Kidney glomerular epithelial cell (primary cell): ENCODE data around the gene PHF21B.
"Not testable (repeated sequence)": the region's sequence is repeated elsewhere in the genome, so short reads cannot be mapped to it uniquely, and the experiment has no call there.

Source experiments
- DNase-seq: peaks from one replicate; lab custom pipeline; 2025; lab: John Stamatoyannopoulos, UW

Gene PHF21B

DNA sequence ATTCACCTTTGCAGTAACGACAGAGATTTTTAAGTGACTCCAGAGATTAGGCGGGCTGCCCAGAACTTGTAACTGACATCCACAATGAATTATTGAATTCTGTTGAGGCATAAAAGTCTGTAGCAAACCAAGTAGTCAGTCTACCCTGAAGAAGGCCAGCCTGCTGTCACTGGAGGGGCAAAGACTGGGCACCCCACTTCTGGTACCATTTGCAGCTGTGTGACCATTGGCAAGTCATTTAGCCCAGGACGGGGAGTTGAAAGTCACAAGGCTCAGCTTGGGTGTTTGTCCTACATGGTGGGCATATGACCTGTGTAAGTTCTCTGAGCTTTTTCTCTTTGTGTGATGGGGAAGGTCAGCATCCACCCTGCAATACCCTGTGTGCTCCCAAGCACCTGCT, 138.0 kb downstream of the PHF21B start:
- no peak for DNase-seq

DNA sequence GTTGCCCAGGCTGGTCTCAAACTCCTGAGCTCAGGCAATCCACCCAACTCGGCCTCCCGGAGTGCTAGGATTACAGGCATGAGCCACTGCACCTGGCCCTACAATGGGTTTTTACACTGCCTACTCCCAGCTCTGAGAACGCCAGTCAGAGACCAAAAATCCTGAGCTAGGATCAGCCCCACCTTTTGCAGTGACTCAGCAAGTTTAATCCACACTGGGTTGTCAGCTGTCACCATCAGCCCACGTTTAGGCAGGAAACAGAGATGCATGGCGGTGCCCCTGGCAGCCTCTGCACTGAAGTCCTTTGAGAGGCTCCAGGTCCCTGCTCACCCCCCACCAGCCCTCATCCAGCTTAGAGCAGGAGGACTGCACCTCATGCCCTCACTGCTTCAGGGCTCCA, 139.8 kb downstream of the PHF21B start:
- no peak for DNase-seq

DNA sequence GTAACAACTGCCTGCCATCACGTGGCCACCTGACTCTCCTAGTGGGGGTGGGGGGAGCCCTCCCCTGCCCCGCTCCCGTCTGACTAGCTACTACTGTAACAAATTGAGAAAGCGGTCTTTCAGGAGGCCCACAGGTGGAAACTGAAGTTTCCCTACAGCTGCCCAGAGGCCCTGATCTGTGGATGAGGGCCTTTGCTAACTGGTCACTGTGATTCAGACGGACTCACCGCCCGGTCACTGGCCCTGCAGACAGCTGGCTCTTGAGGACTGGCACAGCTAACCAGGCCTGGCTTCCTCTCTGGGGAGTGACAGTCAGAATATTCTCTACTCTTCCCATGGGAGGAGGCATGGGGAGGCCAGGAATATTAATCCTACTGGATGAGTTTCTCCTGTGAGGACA, 140.6 kb downstream of the PHF21B start:
- DNase-seq, result no peak

DNA sequence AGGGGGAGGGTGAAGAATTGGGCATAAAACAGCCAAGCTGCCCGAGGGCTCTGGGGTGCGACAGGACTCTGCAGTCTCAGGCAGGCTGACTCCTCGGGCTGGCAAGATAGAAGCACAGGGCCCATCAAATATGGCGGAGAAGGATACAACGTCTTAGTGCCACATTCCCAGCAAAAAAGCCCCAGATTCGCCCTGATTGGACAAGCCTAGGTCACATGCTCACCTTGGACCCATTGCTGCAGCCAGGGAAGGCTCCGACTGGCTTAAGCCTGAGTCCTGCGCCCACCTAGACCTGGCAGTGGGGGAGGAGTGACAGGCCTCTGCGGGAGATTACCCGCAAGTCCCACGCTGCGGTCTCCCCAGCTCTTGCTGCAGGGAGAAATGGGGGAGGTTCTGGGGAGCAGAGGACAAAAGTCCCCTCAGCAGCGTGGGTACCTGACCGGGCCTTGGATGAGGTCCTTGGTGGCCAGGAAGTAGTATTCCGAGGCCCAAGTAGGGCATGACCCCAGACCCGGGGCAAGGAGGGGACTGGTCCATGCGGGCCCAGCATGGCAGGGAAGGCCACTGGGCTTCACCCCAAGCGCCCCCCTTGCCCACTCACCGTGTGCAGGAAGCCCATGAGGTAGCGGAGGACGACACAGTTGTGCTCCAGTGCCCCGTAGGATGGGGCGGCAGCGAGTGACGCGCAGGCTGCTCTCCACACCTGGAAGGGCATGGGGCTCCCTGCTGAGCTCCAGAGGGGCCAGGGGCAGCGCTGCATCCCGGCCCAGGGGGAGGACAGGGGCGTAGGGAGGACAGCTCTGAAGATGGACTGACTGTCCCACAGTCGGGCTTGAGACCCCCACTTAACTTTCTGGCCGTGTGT, 144.4 kb downstream of the PHF21B start:
- no peak for DNase-seq

DNA sequence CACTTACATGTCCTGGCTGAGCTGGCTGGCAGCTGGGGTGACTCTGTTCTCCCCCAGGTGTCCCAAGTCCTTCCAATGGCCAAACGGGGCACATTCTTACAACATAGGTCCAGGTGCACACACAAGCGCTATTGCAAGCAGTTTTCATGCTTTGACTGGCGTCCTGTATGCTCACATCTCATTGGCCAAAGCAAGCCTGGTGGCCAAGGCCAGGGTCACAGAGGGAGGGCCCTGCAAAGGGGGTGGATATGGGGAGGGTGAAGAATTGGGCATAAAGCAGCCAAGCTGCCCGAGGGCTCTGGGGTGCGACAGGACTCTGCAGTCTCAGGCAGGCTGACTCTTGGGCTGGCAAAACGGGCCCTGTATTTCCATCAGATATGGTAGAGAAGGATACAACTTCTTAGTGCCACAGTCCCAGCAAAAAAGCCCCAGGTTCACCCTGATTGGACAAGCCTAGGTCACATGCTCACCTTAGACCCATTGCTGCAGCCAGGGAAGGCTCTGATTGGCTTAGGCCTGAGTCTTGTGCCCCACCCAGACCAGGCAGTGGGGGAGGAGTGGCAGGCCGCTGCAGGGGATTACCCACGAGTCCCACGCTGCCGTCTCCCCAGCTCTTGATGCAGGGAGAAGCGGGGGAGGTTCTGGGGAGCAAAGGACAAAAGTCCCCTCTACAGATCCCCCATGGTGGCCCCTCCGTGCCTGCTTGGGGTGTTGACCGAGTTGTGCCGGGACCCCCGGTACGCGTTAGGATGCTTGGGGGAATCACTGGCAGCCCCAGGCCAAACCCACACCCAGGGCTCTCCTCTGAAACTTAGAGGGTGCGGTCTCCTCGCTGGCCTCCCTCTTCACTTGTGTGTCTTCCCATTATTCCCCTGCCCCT, 146.6 kb downstream of the PHF21B start:
- no peak for DNase-seq

DNA sequence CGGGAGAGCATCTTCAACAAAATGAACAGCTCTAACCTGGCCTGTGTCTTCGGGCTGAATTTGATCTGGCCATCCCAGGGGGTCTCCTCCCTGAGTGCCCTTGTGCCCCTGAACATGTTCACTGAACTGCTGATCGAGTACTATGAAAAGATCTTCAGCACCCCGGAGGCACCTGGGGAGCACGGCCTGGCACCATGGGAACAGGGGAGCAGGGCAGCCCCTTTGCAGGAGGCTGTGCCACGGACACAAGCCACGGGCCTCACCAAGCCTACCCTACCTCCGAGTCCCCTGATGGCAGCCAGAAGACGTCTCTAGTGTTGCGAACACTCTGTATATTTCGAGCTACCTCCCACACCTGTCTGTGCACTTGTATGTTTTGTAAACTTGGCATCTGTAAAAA, 147.5 kb downstream of the PHF21B start:
- DNase-seq, result no peak

DNA sequence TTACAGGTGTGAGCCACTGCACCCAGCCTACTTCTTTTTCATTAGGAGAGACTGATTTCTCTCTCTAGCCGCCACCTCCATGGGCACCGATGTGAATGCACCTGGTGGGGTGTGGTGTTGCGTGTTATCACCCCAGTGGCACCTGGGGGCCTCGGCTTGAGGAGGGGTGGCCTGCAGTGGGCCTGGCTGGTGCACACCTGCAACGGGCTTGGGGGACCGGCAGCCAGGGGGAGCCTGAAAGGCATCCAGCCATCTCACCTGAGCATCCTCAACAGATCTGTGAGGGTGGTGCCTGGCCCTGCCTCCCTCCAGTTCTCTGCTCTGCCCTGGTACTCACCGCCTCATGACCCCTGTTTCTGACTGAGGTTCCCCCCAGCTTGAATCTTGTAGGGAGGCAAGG, 148.6 kb downstream of the PHF21B start:
- no peak for DNase-seq

DNA sequence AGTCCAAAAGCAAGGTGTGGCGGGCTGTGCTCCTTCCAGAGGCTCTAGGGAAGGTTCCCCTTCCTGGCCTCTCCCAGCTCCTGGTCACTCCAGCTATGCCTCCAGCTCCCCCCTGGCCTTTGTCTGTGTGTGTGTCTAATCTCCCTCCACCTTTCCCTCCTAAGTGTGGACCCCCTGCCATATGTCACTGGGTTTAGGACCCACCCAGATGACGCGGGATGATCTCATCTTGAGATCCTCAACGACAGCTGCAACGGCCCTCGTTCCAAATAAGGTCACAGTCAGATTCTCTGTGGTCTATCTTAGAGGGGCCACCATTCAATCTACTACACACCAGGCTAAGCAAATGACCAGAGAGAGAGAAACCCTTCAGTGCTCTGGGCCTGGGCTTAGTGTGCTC, 149.5 kb downstream of the PHF21B start:
- DNase-seq, result no peak

DNA sequence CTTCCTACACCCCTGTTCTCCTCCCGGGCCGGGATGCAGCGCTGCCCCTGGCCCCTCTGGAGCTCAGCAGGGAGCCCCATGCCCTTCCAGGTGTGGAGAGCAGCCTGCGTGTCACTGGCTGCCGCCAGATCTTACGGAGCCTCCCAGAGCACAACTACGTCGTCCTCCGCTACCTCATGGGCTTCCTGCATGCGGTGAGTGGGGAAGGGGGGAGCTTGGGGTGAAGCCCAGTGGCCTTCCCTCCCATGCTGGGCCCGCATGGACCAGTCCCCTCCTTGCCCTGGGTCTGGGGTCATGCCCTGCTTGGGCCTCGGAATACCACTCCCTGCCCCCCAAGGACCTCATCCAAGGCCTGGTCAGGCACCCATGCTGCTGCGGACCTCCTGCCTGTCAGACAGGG, 150.2 kb downstream of the PHF21B start:
- no peak for DNase-seq

DNA sequence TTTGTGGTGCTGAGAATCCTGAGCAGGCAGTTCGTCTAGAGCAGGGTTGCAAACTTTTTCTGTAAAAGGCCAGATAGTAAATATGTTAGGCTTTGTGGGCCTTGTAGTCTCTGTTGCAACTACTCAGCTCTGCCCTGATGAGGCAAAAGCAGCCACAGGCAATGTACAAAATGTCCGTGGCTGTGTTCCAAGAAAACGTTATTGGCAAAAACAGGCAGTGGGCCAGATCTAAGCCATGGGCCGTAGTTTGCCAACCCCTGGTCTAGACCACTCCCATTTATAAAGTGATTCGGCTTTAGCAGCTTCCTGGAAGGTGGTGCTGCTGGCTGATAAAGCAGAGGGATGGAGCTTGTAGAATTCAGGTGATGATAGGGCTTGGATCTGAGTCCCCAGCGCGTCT, 151.0 kb downstream of the PHF21B start:
- not testable (repeated sequence) for DNase-seq

DNA sequence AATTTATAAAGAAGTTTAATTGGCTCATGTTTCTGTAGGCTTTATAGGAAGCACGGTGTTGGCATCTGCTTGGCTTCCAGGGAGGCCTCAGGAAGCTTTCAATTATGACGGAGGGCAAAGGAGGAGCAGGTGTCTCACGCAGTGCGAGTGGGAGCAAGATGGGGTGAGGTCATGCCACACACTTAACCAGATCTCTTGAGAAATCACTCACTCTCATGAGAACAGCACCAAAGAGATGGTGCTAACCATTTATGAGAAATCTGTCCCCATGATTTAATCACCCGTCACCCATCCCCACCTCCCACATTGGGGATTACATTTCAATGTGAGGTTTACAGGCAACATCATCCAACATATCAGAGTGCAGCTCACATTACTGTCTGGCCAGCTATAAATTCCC, 153.9 kb downstream of the PHF21B start:
- no peak for DNase-seq

DNA sequence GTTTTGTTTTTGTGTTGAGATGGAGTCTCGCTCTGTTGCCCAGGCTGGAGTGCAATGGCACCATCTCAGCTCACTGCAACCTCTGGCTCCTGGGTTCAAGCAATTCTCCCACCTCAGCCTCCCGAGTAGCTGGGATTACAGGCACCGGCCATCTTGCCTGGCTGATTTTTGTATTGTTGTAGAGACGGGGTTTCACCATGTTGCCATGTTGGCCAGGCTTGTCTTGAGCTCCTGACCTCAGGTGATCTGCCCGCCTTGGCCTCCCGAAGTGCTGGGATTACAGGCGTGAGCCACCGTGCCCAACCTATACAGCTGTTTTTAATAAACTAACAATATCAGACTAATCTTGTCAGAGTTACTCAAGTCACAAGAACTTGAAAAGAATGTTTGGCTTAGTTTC, 155.2 kb downstream of the PHF21B start:
- not testable (repeated sequence) for DNase-seq

DNA sequence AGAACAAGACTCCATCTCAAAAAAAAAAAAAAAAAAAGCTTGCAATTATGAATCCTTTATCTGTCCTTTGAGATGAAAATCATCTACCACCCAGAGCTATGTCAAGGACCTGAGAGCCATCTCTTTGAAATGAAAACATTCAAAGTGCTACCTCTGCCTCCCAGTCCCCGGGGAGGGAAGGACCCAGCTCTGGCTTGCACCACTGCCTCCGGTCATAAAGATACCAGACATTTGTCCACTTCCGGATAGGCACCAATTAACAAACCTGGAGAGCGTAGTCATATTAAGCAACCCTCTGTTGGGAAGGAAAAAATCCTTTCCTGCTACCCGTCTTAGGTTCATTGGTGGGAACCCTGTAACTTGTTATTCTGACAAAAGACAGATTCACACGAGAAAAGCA, 158.9 kb downstream of the PHF21B start:
- no peak for DNase-seq

DNA sequence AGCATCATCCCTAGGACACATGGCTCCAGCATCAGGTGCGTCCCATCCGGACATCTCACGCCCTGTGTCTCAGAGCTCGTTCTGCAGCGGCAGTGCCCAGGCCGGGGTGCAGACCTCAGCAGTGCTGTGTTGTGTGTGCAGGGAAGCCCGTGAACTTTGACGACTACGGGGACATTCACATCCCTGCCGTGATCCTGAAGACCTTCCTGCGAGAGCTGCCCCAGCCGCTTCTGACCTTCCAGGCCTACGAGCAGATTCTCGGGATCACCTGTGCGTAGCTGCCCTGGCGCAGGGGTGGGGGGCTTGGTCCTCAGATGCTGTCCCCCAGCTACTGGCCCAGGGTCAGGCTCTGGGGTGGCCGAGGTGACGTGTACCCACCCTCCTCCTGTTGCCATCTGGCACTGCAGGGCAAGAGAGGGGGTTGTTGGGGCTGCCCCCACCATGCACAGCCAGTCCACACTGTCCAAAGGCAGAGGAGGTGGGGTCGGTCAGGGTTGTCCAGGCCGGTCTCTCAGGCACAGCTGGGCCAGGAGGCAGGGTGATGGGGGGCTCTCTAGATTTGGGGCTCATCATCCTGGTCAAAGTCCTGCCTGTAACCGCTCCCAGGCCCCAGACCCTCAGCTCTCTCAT, 160.9 kb downstream of the PHF21B start:
- no peak for DNase-seq

DNA sequence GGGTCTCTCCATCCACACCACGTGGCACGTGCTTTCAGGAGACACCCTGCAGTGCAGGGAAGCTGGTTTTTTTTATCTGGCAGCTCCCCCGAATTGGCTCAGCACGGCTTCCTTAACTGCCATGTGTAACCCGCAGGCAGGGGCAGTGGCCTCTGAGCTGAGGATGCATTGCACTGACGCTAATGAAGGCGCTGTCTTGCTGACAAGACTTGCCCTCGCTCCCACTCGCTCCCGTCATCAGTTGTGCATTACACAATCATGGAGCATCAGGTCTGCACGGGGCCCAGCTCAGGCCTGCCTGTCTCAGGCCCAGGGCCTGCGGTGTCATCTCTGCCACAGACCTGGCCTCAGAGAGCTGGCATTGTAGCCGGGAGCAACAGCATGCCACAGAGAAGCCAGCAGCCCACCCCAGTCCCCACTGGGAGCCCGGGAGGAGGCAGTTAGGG, 161.5 kb downstream of the PHF21B start:
- no peak for DNase-seq

DNA sequence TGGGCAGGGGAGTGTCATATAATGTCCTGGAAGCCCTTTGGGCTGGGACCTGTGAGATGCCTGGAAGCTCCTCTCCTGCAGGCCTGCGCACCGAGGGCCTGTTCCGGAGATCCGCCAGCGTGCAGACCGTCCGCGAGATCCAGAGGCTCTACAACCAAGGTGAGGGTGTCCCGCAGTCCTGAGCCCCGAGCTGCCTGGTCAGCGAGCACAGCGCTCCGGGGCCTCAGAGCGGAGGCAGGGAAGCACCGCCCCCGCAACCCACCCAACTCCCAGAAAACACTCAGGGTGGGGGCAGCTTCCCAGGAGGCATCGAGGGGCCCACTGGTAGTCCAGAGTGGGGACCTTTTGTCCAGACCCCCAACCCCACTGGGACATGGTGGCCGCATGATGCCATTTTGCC, 161.9 kb downstream of the PHF21B start:
- DNase-seq, result no peak

DNA sequence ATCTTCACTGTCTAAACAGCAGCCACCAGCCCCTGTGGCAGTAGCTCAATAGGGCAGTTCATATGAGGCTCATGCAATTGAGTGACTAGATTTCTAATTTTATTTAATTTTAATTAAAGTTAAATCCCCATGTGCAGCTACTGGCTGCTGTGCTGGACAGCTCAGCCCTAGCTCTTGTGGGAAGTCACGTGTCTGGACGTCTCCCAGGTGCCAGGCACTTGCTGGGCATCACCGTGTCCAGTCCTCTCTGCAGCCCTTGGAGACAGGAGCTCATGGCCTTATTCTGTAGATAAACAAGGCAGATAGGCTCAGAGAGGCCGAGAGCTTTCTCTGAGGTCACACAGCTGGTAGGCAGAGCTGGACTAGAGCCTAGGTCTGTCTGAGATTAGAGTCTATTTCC, 162.4 kb downstream of the PHF21B start:
- DNase-seq, result no peak

DNA sequence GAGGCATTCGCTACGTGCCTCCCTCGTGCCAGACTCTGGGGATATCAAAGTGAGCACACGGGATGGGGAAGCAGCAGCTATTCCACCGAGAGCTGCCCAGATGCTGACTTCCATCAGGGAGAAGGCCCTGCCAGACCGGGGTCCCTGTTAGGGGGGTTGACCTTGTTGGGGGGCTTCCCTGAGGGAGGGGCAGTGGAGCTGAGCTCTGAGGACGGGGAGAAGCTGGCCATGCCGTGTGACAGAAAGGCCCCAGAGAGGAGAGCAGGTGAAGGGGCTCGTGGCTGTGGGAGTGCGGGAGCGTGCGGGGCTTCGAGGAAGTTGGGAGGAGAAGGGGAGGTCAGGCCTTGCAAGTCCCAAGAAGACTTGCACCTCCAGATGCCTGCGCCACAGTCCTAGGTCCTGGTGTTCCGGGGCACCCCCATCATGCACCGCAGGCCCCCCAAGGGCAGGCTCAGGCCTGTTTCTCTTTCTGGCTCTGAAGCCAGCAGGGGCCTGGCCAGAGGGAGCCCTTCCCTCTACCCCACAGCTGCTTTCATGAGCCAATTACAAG, 163.0 kb downstream of the PHF21B start:
- no peak for DNase-seq

DNA sequence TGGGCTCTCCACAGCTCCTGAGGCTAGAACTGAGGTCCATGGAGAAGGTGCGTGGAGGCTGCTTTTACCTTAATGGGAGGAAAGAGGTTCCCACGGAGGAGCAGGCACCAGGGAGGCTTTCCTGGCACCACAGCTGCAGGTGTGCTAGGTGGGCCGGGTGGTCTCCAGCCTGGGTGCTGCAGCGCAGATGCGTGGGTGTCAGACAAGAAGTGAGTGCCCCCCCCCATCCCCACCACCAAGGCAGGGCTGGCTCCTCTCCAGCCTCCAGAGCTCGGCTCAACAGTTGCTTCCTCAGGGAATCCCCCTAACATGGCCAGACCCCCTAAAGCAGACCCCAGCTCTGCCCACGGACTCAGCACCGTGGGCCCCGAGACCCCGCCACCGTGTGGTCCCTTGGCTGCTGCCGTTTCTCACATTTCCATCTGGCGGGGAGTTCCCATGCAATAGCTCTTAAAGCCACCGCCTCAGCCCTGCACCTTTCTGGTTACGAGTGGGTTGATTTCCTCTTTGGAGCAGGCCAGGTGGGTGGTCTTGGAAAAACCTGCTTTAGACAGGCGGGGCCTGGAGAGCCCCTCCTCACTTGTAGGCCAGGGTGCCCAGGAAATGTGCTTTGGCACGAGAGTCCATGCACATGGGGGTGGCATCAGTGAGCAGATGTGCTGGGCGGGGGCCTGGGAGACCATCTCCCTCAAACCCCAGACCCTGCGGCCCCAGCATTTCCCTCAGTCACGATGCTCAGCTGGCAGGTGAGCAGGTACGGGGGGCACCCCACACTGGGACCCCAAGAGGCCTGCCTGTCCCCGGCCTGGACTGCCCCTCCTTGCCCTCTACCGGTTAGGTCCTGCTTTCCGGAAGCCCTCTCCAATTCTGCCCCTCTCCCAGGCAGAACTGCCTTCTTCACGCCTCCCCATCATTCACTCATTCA, 163.7 kb downstream of the PHF21B start:
- DNase-seq, result no peak

DNA sequence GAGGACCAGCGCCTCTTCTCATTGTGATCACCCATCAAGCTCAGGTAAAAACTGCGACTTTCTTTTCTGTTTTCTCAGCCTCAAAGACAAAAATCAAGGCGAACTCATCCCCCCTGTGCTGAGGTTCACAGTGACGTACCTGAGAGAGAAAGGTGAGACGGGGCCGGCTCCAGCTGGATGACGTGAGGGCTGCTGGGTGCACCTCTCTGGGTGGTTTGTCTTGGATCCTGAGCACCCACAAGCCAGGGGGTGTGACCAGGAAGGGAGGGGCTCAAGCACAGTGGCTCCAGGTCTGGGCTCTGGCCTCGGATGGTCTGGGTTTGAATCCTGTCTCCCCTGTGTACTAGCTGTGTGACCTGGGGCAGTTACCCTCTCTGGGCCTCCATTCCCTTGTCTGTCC, 164.6 kb downstream of the PHF21B start:
- DNase-seq, result no peak

DNA sequence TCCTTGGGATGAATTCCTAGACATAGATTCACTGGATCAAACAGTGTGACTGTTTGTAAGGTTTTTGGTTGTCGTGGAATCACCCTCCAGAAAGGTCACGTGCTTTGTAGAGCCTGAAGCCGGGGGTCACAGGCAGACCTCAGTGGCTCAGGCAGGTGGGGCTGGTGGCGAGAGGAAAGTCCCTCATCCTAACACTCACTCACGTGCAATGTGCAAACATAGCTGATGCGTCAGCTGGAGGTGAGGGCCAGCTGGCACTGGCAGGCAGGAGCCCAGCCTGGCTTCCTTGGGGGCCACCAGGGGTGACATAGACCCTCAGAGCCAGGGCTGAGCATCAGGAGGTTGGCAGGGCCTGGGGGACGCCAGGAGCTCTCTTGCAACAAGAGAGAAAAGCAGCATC, 167.4 kb downstream of the PHF21B start:
- no peak for DNase-seq
